Aorta (tissue), 5 donors: ENCODE measurements around the gene U2AF2. TPM values are rescaled to one million over a fixed set of nuclear protein-coding genes. Genes with fewer than 3 reads are reported as not detected.

Experiments used
- ATAC-seq: fragments of 200-7000 bp; cut with Tn5 transposase; one replicate; pipeline ENCODE4 v1.9.1; 2022; ENCODE audit warnings: moderate library complexity; ENCODE audit not compliant: low FRiP score
- DNase-seq, 2 donors: peaks; one replicate each; pipeline ENCODE4 v3.0.0-alpha.2; 2020
- H3K27ac ChIP-seq, 2 donors: one replicate each; pipeline ENCODE4 v1.5.1; 2013; ENCODE audit warnings: low read length in 2 of 2, mild to moderate bottlenecking in 2 of 2, moderate library complexity in 2 of 2, control low read depth in 1 of 2, inconsistent platforms in 1 of 2, low read depth in 1 of 2
- H3K27me3 ChIP-seq, 2 donors: one replicate each; pipeline ENCODE4 v1.6.1; 2013; ENCODE audit warnings: control low read depth in 1 of 2, low read length in 1 of 2, mild to moderate bottlenecking in 1 of 2, moderate library complexity in 1 of 2; ENCODE audit not compliant: insufficient read depth in 2 of 2, control insufficient read depth in 1 of 2
- H3K36me3 ChIP-seq, 2 donors: one replicate each; pipeline ENCODE4 v1.6.1; 2013; ENCODE audit warnings: control low read depth in 1 of 2, low read length in 1 of 2, mild to moderate bottlenecking in 1 of 2; ENCODE audit not compliant: insufficient read depth in 2 of 2, control insufficient read depth in 1 of 2
- H3K4me1 ChIP-seq, 2 donors: one replicate each; pipeline ENCODE4 v1.6.1; 2013; ENCODE audit warnings: low read length in 2 of 2, control low read depth in 1 of 2, mild to moderate bottlenecking in 1 of 2, moderate library complexity in 1 of 2; ENCODE audit not compliant: insufficient read depth in 2 of 2, control insufficient read depth in 1 of 2
- H3K4me3 ChIP-seq, 2 donors: one replicate each; pipeline ENCODE4 v1.5.1; 2013; ENCODE audit warnings: low read length in 2 of 2, control low read depth in 1 of 2, mild to moderate bottlenecking in 1 of 2
- H3K9me3 ChIP-seq: one replicate; pipeline ENCODE4 v1.6.1; 2013; ENCODE audit warnings: mild to moderate bottlenecking, low read length; ENCODE audit not compliant: control insufficient read depth
- WGBS, 2 donors: extraction: QIAGEN DNeasy Blood & Tissue Kit; methylation state at CpG; one replicate each; pipeline ENCODE4 v1.1.7; 2013; 5-methylcytosine and 5-hydroxymethylcytosine counted together
- intact Hi-C, 2 donors: fragments of 100-400 bp; cut with DNase I; formaldehyde crosslinking; loops; one replicate each; pipeline versions ENCODE4 v1.14.2 to v1.15.0; 2022
- polyA plus RNA-seq, 2 donors: library from polyadenylated mRNA; stranded (reverse); fragments of 200-250 nt; gene quantifications; one replicate each; pipeline ENCODE4 v1.2.3, GENCODE V29; 2013
- total RNA-seq, 2 donors: library from RNA; stranded (reverse); fragmentation: NEBNext Ultra II Directional; extraction: Animal tissue kit (Norgen Biotek cat#: 25700); gene quantifications; one replicate each; pipeline ENCODE4 v1.2.1, GENCODE V29; 2021
- donor health status: healthy with polysubstance abuse.
- donor health status: Bipolar disorder and iron deficiency.
- donor health status: DM: no; HTN: no; CAD: no.
- donor health status: DM: no; HTN: no; CAD: no.
- donor health status: DM: yes; HTN: yes; CAD: no.

U2AF2 gene
- total and polyA plus RNA-seq, 4 donors: 40.6 to 129 (median 89.5) TPM

GRCh38 chr19:55611983-55612645 lies 42.7 kb upstream of the U2AF2 start:
- DNase-seq (no peak), ATAC-seq (no peak)
- WGBS, 2 donors: 76 to 79% methylated on average over 3 of the region's 3 CpGs
- intact Hi-C loops: no loop called here
- Histone ChIP-seq H3K4me3 (no peak overlapping the region), H3K4me1 (no peaks in the 10 kb centered on the region), H3K36me3 (peaks cover 0 to 7% of the 10 kb centered on the region in 2 donors), H3K27ac (no peak overlapping the region), H3K9me3 (no peaks in the 10 kb centered on the region), H3K27me3 (no peaks in the 10 kb centered on the region)

- Histone ChIP-seq H3K36me3 (peaks cover 0 to 7% of the 10 kb centered on the region in 2 donors), H3K4me3 (no peak overlapping the region), H3K27me3 (no peaks in the 10 kb centered on the region), H3K27ac (no peak overlapping the region), H3K9me3 (no peaks in the 10 kb centered on the region), H3K4me1 (no peaks in the 10 kb centered on the region)
- intact Hi-C loops: no loop called here
- ATAC-seq (no peak), DNase-seq (no peak)
- WGBS, 2 donors: 93 to 97% methylated on average over 20 to 27 of the region's 27 CpGs
Observed at GRCh38 chr19:55613396-55613795, 41.4 kb upstream of the U2AF2 start.

- WGBS, 2 donors: 93 to 94% methylated on average over 70 to 75 of the region's 75 CpGs
- H3K4me3 ChIP-seq: no peak overlapping the region
- H3K27me3 ChIP-seq: no peaks in the 10 kb centered on the region
- H3K4me1 ChIP-seq: no peaks in the 10 kb centered on the region
- no peak for ATAC-seq
- H3K9me3 ChIP-seq: no peaks in the 10 kb centered on the region
- no peak for DNase-seq
- intact Hi-C loops: no loop called here
- H3K36me3 ChIP-seq: peaks cover 0 to 7% of the 10 kb centered on the region in 2 donors
- no peak overlapping the region for H3K27ac ChIP-seq
Observed at GRCh38 chr19:55613930-55614710, 40.7 kb upstream of the U2AF2 start.

- H3K4me3 ChIP-seq: no peak overlapping the region
- H3K27ac ChIP-seq: no peak overlapping the region
- no peaks in the 10 kb centered on the region for H3K9me3 ChIP-seq
- 97% methylated on average over 81 to 98 of the region's 98 CpGs for WGBS, 2 donors
- ATAC-seq (no peak), DNase-seq (no peak)
- H3K27me3 ChIP-seq: no peaks in the 10 kb centered on the region
- intact Hi-C loops: no loop called here
- no peaks in the 10 kb centered on the region for H3K4me1 ChIP-seq
- H3K36me3 ChIP-seq: peaks cover 0 to 6% of the 10 kb centered on the region in 2 donors
Observed at GRCh38 chr19:55614711-55615542, 39.9 kb upstream of the U2AF2 start.

GRCh38 chr19:55615543-55616394 lies 39.1 kb upstream of the U2AF2 start:
- 97% methylated on average over 84 to 88 of the region's 88 CpGs for WGBS, 2 donors
- Histone ChIP-seq H3K27ac (no peak overlapping the region), H3K27me3 (no peaks in the 10 kb centered on the region), H3K4me1 (no peaks in the 10 kb centered on the region), H3K4me3 (no peak overlapping the region), H3K9me3 (no peaks in the 10 kb centered on the region), H3K36me3 (peaks cover 0 to 6% of the 10 kb centered on the region in 2 donors)
- ATAC-seq (no peak), DNase-seq (no peak)
- intact Hi-C loops: no loop called here

GRCh38 chr19:55616395-55616875 lies 38.4 kb upstream of the U2AF2 start:
- WGBS, 2 donors: 96 to 97% methylated on average over 38 of the region's 38 CpGs
- Histone ChIP-seq H3K36me3 (peaks cover 0 to 6% of the 10 kb centered on the region in 2 donors), H3K9me3 (no peaks in the 10 kb centered on the region), H3K27me3 (no peaks in the 10 kb centered on the region), H3K4me1 (no peaks in the 10 kb centered on the region), H3K4me3 (no peak overlapping the region), H3K27ac (no peak overlapping the region)
- DNase-seq (no peak), ATAC-seq (no peak)
- intact Hi-C loops: no loop called here

GRCh38 chr19:55617426-55617825 lies 37.4 kb upstream of the U2AF2 start:
- Histone ChIP-seq H3K27ac (no peak overlapping the region), H3K36me3 (peaks cover 0 to 6% of the 10 kb centered on the region in 2 donors)
- 85 to 88% methylated on average over 8 of the region's 8 CpGs for WGBS, 2 donors

GRCh38 chr19:55618426-55618825 lies 36.4 kb upstream of the U2AF2 start:
- Histone ChIP-seq H3K4me1 (no peaks in the 10 kb centered on the region), H3K36me3 (peaks cover 0 to 6% of the 10 kb centered on the region in 2 donors), H3K27me3 (no peaks in the 10 kb centered on the region), H3K4me3 (no peak overlapping the region), H3K27ac (no peak overlapping the region), H3K9me3 (no peaks in the 10 kb centered on the region)
- intact Hi-C loops: no loop called here
- WGBS, 2 donors: 89 to 92% methylated on average over 7 of the region's 7 CpGs
- ATAC-seq (no peak), DNase-seq (no peak)

More at GRCh38 chr19:55617426-55617825, 37.4 kb upstream of the U2AF2 start:
- intact Hi-C loops: no loop called here
- H3K9me3 ChIP-seq: no peaks in the 10 kb centered on the region
- H3K27me3 ChIP-seq: no peaks in the 10 kb centered on the region
- H3K4me3 ChIP-seq: no peak overlapping the region
- ATAC-seq (no peak), DNase-seq (no peak)
- H3K4me1 ChIP-seq: no peaks in the 10 kb centered on the region
